HG03439 (cell line): ENCODE measurements around the gene PHYHIPL.

Experiments
- ATAC-seq: cut with Tn5 transposase; IDR thresholded peaks from one replicate; pipeline ENCODE4 v1.9.1; 2021; ENCODE audit warnings: mild to moderate bottlenecking, moderate library complexity; ENCODE audit not compliant: unreplicated experiment

Gene PHYHIPL

DNA sequence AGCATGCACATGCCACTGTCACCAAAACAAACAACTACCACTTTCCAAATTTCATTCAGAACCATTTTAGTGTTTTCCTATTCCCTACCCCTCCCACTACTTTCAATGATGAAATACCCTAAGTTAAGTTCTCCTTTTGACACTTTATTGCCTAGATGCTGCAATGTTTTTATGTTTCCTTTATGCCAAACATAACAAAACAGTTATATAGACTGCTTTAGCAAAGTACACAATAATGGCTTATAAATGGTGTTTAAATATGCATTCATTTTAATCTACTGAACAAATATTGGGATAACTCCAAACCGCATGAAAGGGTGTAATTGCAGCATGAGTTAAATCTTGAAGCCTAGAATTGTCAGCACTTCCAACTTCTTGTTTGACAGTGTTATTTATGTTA lies 69.2 kb downstream of the PHYHIPL start:
- no peak for ATAC-seq

DNA sequence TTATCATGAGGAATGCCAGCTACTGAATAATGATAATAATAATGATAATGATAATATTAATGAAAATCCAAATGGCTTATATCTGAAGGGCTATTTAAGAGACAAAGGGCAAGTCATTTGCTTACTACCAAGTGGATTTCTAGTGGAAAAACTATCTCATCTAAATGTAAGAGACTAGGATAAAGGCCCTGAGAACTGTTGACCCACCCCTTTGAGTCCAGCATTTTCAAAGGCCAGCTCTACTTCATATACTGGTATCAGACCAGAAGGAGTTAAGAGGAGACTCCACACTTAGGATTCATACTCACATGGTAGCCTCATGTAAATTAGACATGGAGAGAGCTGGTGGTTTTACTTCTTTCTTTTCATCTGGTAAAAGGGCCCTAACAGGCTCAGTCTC lies 76.0 kb downstream of the PHYHIPL start:
- no peak for ATAC-seq

DNA sequence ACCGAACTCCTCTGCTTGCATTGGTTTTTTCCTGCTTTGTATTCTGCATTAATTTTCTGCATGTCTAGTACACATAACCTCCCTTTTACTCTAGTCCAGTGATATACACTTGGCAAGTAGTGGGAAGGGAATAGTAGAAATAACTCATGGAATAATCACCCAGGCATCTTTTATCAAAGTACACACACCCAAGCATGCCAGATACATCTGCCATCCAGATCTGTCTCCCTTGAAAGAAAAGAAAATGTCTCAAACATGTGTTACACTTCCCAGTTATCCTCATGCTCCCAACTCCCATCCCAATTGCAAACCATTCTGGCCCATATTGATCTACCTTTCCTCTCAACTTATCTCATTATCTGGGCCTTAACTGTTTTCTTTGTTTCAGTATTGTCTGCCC lies 79.0 kb downstream of the PHYHIPL start:
- no peak for ATAC-seq

DNA sequence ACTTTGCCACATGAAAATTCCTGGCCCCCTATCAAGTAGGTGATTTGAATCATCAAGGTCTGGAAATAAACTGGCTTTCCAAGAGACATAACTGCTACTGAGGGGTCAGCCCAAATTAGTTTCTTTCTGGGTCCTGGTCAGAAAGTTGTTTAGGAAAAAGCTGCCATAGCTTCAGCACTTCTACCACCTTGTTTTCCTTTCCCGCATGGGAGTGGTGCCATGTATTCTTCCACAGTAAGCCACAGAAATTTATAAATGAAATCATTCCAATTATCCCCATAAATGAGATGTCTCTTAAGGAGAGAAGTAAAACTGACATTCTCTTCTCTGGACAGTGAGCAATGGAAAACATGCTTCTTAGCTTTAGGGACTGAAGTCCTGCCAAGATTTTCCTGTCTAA lies 80.8 kb downstream of the PHYHIPL start:
- no peak for ATAC-seq

DNA sequence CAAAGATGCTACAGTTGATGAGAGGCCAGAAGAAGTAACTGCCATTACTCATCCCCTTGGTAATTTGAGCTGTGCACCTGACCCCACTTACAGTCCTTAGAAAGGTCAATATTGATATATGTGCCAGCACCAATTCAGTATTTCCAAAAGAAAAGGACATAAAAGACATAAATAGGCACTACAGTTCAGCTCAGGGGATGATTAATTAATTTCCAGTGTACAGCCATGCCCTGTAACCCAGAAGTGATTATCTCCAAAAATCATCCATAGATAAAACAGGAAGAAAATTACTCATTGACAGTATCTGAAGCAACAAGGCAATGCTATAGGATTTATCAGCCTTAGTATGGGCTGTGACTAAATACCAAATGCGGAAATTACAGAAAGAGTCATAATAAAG lies 82.4 kb downstream of the PHYHIPL start:
- ATAC-seq = no peak

DNA sequence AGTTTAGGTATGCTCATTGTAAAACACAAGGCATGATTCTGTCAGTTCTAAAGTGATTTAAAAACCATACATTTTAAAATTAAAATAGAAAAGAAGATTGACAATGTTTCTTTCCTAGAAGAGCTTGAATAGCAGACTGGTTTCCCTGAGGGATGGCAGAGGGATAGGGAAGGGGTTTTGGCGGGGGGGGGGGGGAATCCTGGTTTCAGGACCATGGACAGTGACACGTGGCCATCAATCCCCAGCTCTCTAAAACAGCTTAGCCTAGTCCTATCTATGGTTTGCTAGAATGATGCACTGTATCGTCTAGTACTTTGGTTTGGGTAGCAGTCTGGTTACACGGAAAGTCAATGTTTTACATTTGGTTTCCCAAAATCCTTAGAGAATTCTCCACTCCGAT lies 88.7 kb downstream of the PHYHIPL start:
- ATAC-seq = no peak

DNA sequence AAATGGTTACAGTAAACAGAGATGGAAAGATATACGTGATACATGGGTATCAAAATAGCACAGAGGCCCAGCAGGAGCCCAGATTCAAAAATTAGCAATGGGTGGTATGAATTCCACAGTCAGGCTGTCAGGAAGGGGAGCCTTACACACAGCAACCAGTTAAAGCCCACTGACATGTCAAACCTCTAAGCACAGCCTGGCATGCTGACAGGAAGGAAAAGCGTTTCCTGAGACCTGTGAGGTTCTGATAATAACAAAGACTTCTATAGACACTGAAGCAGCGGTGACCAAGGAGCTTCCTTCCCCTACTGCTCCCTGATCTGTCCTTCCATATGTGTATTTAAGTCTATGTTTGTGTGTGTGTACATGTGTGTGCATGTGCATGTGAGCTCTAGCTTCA lies 89.9 kb downstream of the PHYHIPL start:
- no peak for ATAC-seq

DNA sequence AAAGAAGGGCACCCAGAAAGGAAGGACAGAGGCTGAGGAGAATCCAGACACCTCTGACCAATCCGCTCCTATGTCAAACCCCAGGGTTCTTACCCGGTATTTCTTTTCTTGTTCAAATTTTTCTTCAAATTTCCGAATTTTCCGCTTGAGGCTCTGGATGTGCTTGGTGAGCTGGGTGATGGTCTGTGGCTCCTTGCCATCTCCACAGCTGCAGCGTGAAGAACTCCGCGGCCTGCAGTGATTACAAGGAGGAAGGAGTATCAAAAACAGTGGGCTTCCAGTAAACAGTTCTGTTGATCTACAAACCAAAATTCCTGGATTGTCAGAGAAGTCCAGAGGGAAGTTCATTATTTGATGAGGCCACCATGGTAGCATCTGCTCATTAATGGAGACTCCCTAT lies 92.0 kb downstream of the PHYHIPL start:
- ATAC-seq = no peak

DNA sequence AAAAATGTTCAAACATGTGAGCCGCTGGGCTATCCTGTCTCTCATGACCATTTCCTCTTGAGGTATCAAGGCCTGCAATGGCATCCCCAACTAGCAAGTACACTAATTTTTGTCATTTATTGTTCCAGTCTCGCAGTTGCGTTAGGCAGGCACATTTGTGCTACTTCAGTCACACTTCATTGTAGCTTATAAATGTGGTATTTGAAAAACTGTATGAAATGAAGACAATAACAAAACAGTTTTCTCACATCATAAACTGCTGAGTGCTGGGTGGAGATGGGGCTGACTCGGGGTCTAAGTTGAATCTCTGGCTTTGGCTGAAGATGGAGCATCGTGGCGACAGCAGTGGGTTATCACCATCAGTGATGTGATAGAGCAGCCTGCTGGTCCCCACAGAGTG lies 93.2 kb downstream of the PHYHIPL start:
- ATAC-seq = no peak

DNA sequence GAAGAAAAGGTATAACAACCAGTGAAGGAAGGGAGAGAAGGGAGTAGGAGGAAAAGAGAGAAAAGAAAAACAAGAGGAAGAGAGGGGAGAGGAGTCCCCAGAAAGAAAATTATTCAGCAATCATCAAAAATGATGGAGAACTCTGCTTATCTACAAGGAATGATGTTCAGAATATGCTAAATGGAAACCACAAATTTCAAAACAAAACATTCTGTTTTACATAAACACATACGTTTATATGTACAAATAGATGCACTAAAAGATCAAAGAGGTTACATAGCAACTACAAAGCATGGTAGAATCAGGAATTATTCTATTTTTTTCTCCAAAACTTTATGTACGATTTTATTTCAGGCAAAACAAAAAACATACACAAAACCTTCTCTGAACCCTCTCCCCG lies 94.0 kb downstream of the PHYHIPL start:
- ATAC-seq = no peak

DNA sequence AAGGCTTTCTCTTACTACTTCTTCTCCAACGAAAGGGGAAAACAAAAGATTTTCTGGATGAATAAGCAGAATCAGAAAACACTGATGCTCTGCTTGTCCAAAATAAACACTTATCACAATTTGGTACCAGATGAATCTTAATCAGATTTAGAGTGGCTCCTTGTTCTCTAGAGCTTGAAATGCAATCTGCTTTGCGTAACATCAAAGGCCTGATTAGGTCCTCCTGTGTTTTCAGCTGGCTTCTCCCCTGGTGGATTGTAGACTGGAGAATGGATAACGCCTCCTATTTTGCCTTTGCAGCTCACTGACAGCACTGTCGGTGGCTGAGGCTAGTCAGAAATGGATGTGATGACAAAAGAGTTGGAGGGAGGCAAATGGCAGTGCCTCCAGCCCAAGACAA lies 94.7 kb downstream of the PHYHIPL start:
- ATAC-seq = no peak

DNA sequence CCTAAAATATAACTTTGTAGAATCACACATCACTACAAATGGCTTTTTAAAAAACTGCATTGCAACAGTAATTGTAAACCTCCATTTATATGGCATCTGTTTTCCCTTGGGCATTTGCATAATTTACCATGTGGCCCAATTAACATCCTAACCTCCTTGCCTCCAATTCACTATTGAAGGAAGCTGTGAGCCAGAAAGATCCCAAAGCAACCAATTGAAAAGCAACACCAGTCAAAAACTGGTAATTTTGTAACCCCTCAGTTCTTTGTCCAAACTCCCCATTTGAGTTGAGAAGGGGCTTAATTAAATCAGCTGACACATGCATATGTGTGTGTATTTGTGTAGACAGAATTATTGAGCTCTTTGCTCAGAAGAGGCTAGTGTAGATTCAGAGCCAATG lies 95.6 kb downstream of the PHYHIPL start:
- ATAC-seq = no peak

DNA sequence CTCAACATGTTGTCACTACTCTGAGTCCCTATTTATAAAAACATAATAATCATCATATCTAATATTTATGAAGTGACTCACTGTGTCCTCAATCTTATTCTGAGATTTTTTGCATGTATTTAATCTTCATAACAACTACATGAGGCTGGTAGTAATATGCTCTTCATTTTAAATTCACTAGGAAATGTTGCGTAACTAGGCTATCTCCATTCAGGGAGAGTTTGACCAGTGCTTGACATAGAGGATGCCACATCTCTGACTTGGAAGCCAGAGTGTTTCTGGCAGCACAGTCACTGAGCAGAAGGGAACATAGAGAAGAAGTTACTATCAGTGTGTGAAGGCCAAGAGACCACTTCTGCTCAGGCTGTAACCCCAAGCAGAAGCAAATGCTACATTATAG lies 97.0 kb downstream of the PHYHIPL start:
- no peak for ATAC-seq

DNA sequence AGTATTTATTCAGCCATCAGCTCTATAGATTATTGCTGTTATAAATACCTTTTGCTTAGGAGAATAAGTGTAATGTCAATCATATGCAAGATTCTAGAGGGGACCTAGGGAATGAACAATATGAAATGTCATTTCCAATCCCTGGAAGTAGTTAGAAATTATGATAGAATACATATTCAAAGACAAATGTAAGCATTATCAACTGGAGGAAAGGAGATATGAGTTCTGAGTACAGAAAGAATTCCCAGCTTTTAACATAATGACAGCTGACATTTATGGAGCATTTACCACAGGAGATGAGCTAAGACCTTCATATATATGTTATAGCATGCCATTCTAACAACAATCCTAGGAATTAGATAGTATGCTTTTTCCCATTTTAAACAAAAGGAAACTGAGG lies 99.7 kb downstream of the PHYHIPL start:
- no peak for ATAC-seq

DNA sequence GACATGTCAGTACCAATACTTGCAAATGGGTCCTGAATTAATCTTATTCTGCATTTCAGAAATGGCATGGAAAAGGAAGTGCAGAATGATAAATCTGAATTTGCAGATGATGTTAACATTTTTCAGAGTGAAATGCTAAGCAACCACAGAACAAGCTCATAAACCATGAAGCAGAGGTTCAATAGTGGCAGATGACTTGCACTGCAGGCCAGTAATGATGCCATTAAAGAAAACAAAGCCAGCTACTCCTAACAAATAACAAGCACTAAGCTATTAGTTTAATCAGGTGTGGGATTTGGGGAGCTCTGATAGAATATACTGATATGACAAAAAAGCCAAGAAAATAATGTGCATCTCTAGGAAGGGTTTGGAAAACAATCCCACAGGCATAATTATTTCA lies 100.5 kb downstream of the PHYHIPL start:
- ATAC-seq = no peak

DNA sequence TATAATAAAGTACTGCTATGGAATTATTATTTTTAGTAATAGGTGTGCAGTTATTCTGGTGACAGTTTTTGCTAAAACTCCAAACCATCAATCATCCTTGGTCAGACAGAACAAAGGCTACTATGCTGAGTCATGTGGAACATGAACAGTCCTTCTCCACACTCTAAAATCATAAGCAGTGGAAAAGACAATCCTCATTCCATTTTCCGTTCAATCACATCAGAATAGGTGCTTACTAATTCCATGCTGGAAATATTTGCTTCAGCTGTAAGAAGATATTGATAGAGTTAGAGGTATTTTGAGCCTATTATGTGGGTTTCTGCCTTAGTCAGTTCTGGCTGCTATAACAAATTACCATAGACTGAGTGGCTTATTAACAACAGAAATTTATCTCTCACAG lies 103.0 kb downstream of the PHYHIPL start:
- ATAC-seq = no peak

DNA sequence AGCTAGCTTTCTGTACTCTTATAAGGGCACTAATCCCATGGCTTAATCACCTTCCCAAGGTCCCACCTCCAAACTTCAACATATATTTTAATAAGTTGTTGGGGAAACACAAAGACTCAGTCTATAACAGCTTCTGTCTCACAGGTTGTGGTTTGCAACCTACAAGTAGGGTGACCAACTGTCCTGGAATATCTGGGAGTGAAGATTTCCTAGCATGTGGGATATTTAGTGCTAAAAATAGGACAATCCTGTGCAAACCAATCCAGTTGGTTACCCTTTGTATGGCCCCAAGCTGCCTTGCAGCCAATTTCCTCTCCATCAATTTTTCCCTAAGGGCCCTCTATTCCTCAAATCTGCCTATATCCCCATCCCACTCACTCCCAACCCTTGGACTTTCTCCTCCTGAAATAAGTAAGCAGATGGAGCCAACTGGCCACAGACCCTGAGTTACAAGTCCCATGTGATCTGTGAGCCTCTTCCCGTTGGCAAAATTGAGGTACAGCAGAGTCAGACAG lies 103.6 kb downstream of the PHYHIPL start:
- no peak for ATAC-seq

DNA sequence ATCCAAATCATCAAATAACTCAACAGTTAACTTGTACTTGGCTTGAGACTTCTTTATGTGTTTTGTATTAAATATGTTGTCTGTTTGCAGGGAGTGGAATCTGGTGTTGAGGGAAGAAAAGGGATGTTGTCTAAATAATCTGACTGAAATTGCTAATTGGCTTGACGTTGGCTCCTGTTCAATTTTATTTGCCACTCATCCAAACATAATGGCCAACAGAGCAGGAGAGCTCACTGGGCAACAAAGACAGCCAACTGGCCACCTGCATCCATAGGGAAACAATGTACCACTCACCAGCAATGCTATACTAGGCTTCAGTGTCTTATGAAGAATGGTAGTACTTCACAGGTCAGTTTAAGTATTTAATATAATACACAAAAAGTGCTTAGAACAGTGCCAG lies 105.4 kb downstream of the PHYHIPL start:
- ATAC-seq = no peak

DNA sequence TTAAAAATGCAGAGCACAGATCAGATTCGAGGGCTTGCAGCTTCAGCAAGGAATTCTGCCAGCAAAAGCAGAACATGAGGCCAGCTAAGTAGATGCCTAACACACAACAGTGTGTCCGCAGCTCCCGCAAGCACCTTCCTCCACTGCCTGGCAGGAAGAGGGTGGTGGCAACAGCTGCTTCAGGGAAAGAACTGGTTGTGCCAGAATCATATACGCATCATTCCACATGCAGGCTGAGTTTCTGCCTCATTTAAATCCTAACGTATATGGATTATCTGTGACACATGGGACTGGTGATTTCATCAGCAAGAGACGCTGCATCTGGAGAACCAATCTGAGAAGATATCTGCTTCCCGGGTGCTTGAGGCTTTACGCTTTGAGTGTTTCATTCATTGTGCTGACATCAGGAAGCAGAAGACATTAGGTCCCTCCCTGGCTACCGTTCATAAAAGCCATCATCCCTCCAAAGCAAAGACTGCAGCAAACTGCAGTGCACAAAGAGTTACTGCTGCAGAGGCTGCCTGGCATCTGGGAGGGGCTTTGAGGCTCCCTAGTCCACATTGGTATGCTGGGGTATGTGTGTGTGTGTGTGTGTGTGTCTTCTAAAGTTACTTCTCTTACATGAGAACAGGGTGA lies 107.1 kb downstream of the PHYHIPL start:
- ATAC-seq = no peak

DNA sequence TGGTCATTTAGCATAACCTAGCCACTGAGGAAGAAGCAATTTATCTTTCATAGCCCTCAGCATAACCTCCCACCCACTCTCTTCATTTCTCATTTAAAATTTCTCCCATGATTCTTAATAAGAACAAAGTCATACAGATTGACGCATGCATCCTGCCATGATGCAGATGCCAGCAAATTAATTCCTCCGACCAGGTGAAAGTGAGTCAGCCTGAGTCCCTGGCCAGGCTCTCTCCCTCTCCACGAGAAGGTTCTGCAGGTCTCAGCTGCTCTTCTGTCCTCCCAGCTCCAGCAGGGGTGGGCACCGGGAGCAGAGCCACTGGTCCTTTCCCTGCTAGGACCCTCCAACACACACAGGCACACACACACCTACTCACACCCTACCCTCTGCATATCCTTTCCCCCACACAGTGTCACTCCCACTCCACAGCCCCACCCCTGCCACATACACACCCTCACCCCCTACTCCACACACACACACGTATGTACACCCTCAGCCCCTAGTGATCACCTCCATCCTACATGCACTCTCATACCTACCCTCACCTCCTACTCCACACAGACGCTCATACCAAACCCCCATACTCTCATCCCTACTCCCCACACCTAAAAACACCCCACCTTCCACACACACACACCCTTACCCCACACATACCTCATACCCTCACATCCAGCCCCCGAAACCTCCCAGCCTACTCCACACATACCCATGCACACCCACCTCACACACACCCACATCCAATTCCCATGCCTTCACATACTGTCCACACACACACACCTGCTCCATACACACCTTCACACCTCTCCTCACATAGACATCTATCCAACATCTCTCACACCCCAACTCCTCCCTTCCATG lies 107.9 kb downstream of the PHYHIPL start:
- ATAC-seq = no peak

DNA sequence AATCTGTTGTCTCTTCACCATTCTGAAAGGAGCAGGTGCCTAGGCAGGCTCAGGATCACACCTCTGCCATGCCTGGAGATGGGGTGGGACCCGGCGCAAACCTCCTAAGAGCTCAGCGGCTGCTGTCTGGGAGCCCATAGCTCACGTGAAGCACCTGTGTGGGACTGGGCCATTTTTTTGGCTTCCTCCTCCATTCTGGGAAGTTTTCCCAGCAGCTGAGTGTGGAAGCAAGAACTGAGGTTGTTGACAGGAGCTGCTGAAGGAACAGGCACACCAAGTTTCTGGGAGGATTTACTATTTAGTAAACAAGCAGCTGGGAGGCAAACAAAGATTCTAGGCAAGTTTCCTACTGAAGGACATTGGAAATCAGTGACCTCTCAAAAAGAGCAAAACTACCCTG lies 108.6 kb downstream of the PHYHIPL start:
- ATAC-seq = no peak

DNA sequence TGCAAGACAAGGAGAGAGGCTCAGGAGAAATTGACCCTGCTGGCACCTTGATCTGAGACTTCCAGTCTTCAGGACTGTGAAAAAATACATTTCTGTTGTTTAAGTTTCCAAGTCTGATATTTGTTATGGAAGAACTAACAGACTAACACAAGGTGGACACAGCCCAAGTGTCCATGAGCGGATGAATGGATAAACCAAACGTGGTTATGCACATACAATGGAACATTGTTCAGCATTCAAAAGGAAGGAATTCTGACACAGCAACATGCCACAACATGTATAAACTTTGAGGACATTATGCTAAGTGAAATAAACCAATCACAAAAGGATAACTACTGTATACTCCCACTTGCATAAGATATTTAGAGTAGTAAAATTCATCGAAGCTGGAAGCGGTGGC lies 109.4 kb downstream of the PHYHIPL start:
- no peak for ATAC-seq
